Non-pigmented ciliary epithelial cell (primary cell): ENCODE data around the gene UCHL5.

Source experiments
- DNase-seq: peaks from one replicate; pipeline ENCODE4 v3.0.0-alpha.2; 2010; ENCODE audit warnings: low read depth

The UCHL5 gene

GRCh38 chr1:192966073-192966472 lies 93.1 kb downstream of the UCHL5 start:
- no peak for DNase-seq

DNA sequence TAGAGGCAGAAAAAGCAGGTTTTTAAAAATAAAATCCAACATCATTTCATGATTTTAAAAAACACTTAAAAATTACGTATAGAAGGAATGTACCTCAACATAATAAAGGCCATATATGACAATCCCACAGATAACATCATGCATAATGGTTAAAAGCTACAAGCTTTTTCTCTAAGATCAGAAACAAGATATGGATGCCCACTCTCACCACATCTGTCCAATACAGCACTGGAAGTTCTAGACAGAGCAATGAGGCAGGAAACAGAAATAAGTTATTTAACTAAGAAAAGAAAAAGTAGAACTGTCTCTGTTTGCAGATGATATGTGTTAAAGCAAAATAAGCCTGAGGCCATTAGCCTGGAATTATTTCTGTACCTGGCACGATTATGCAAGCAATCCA lies 96.3 kb downstream of the UCHL5 start:
- no peak for DNase-seq
